NCI-H1105 treated with DMSO at 0.1 percent for 48 hours (cell line): Measurements from ENCODE around the gene SH2B3.

Experiments
- DNase-seq: peaks from one replicate; lab custom pipeline; 2025; lab: John Stamatoyannopoulos, UW

Gene SH2B3

DNA sequence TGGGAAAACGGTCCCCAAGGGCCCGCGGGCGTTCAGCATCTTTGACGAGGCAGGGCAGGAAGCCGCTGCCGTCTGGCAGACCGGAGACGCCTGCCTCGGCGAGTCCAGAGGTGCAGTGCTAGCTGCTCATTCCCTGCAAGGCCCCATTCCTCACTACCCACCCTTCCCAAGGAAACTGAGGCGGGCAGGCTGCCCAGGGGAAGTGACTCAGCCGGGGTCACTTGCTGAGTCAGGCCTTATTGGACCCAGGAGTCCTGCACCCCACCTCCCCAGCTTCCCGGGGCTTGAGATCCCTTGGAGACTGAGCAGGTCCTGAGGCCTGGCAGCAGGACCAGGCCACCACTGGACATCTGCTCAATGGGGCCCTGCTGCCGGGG lies 3.7 kb downstream of the SH2B3 start:
- DNase-seq, result no peak

DNA sequence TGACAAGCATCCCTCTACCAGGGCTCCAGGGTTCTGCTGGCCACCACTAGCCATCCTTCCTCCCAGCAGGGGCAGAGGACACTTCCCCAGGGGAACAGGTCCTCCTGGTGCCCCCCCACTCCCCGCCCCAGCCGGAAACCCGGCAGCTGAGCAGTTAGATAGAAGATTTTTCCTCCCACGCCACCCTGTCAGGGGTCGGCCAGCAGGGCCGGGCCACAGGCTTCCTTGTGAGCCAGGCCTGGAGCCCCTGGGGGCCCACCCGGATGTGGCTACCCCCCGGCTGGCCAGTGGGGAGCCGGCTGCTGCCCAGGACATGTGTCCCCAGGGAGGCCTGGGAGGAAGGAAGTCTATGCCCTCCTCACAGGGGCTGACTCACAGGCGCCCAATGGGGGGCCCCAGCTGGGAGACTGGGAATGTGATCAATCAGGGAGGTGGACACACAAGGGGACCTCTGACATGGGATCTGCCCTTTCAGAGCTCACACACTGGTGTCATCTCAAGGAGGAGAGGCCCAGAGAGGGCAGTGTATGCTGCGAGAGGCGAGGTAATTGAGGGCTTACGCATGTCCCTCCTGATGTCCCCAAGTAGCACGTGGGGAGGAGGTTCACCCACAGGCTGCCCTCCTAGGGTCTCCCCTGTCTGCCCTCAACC lies 4.2 kb downstream of the SH2B3 start:
- no peak for DNase-seq

DNA sequence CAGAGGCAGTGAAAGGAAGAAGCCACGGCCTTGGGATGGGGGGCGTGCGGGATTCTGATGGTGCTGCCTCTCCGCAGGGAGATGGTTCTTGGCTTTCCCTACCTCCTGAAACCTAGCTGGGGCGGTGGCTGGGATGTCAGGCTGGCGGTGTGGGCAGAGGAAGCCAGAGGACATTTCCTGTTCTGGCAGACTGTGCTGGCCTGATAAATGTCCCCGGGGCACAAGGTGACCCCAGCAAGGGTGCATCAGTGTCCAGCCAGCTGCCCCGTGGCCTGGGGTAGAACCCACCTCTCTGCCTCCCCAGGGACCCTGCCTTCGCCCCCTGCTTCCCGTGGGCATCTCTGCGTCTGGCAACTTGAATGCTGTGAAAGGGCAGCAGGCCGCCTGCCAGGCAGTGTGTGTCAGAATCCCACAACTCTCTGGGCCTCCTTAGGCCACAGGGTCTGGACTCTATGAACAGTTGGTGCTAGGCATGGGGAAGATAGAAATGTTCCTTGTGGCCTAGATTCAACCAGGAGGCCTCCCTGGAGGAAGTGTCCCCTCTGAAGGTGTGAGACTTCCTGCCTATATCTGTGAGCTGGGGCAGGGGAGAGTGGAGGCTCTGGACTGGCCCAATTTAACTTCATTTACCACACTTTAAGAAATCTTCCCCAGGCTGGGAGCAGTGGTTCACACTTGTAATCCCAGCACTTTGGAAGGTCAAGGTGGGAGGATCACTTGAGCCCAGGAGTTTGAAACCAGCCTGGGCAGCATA lies 4.9 kb downstream of the SH2B3 start:
- DNase-seq, result no peak

DNA sequence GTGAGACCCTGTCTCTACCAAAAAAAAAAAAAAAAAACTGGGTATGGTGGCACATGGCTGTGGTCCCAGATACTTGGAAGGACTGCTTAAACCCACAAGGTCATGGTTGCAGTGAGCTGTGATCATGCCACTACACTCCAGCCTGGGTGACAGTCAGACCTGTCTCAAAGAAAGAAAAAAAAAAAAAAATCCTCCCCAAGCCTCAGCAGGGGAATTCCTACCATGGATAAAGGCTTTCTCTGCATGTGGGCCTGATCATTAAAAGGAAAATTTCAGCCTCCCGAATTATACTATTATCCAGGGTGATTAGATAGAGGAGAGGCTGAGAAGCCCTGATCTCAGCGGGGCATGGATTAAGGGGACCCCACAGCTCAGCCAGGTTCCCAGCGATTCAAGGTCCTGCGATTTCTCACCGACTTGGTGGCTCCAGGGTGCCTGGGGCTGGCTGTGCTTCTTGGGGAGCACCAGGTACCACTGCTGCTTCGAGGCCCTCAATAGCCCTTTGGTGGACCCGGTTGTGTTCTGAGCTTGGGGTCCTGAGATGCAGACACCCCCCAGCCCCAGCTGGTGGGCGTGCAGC lies 5.6 kb downstream of the SH2B3 start:
- DNase-seq, result no peak

DNA sequence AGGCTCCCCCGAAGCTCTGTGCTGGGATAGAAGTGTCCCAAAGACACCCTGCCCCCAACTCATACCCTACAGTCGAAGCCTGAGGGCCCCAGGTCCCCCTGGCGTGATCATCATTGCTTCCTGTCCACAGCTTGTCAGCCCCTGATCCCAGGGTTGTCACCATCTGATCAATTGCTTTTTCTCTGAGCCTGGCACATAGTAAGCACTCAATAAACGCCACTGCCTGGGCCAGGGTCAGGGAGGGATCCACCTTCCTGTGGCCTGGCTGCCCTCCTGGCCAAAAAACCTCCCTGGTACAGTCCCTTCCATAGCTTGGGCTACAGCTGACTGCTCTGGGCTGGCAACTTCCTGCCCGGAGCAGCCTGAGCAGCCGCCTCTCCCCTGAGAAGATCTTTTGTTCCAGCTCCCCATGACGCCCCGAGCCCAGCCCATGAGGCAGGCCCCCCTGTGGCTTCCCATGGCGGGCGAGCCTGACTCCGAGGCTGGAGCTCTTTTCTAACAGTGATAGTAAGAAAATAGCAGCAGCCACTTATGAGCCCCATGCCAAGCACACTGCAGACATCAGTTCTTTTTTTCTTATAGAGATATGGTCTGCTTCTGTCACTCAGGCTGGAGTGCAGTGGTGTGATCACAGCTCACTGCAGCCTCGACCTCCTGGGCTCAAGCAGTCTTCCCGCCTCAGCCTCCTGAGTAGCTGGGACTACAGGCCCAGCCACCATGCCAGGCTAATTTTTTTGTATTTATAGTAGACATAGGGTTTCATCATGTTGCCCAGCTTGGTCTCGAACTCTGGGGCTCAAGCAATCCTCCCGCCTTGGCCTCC lies 6.5 kb downstream of the SH2B3 start:
- no peak for DNase-seq

DNA sequence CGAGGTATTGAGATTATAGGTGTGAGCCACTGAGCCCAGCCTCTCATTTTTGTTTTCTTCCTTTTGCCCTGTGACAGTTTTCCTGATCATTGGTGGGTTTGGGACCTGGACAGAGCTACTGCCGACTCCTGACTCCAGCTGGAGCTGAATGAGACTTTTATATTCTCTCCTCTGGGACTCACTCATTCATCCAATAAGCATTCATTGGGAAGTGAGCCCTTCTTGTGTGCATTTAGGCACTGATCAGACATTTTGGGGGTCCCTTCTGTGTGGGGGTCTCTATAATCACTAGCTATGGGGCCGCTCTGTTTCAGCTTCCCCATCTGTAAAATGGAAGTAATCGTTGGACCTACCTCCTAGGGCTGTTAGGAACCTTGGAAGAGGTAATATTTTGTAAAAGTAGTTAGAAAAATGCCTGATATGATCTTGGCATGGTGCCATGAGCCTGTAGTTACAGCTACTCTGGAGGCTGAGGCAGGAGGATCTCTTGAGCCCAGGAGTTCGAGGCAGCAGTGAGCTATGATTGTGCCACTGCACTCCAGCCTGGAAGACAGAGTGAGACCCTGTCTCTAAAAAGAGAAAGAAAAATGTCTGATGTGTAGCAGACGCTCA lies 7.2 kb downstream of the SH2B3 start:
- no peak for DNase-seq

DNA sequence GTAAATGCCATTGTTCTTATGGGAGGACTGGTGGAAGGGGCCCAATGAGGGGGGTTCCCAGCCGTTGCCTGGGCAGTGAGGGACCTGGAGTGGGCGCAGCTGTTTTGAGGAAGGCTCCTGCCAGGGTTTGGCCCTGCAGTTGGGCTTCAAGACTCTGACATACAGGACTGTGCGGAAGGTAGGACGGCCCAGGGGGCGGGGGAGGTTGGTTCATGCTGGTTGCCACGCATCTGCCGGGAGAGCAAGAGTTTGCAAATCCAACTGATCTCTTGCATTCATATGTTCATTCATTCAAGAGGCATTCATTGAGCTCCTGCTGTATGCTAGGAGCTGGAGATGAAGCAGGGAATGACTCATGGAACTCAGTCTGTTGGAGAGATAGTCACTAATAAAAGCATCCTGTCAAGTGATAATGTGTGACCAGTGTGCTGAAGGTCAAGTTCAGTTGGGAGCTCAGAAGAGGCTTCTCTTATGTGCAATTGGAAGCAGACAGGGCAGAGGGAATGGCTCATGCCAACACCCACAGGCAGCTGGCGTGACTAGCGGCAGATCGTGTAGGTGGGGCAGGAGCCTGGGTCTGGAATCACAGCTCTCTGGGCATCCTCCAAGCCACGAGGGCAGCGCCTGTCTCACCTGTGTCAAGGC lies 7.8 kb downstream of the SH2B3 start:
- DNase-seq, result no peak

DNA sequence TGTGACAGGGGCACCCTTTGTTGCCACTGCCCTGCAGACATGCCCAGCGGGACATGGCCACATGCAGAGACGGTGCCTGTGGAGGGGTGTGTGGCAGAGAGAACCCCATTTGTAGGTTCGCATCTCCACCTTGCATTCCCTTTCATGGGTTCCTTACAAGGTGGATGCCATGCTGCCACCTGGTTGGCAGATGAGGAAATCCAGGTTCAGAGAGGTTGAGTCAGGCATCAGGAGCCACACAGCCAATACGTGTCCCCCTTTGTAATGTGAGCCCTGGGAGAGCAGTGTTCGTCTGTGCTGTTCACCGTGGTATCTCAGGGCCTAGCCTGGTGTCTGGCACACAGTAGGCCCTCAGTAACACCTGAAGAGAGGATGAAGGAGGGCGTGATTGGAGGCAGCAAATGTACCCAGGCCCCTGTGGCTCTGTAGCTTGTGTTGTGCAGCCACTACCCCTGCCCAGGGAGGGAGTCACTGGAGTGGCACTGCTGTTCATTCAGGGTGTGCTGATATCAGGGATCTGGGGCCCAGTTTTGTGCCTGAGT lies 9.1 kb downstream of the SH2B3 start:
- DNase-seq, result no peak

DNA sequence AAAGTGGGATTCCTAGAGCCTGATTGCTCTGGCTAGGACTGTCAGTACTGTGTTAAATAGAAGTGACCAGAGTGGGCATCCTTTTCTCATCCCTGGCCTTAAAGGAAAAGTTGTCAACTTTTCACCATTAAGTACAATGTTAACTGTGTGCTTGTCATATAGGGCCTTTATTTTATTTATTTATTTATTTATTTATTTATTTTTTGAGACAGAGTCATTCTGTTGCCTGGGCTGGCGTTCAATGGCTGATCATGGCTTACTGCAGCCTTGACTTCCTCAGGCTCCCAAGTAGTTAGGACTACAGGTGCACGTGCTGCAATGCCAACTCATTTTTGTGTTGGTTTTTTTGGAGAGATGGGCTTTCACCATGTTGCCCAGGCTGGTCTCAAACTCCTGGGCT lies 11.6 kb downstream of the SH2B3 start:
- DNase-seq, result no peak

DNA sequence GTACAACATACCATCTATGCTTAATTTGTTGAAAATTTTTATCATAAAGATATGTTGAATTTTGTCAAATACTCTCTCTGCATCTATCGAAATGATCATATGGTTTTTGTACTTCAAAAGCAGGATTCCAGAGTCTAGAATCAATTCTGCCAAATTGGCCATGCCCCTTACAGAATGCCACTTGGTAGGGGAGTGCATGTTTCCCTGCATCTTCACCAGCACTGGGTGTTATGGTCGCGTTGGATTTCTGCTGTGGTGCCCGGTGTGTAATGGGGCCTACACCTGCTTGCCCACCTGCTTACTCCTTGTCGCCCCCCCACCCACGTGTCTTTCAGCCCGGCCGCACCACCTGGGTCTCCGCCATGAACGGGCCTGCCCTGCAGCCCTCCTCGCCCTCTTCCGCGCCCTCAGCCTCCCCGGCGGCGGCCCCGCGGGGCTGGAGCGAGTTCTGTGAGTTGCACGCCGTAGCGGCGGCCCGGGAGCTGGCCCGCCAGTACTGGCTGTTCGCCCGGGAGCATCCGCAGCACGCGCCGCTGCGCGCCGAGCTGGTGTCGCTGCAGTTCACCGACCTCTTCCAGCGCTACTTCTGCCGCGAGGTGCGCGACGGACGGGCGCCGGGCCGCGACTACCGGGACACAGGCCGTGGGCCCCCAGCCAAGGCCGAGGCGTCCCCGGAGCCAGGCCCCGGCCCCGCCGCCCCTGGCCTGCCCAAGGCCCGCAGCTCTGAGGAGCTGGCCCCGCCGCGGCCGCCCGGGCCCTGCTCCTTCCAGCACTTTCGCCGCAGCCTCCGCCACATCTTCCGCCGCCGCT lies 12.3 kb downstream of the SH2B3 start:
- no peak for DNase-seq

DNA sequence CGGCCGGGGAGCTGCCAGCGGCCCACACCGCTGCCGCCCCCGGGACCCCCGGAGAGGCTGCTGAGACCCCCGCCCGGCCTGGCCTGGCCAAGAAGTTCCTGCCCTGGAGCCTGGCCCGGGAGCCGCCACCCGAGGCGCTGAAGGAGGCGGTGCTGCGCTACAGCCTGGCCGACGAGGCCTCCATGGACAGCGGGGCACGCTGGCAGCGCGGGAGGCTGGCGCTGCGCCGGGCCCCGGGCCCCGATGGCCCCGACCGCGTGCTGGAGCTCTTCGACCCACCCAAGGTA lies 12.8 kb downstream of the SH2B3 start:
- DNase-seq, result no peak

DNA sequence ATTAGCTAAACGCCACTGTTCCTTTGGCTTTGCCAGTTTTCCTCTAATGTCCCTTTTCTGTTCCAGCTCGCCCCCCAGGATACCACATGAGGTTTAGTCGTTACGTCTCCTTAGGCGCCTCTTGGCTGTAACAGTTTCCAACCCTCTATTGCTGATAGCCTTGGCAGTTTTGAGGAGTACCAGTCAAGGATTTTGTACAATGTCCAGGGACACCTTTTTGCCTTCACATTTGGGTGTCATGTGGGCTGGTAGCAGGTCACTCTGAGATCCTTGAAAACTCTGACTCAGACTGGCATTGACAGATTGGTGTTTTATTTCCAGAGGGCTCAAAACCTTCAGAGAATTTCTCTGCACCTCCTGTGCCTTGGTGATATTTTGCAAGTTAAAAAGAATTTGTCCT lies 14.1 kb downstream of the SH2B3 start:
- no peak for DNase-seq

DNA sequence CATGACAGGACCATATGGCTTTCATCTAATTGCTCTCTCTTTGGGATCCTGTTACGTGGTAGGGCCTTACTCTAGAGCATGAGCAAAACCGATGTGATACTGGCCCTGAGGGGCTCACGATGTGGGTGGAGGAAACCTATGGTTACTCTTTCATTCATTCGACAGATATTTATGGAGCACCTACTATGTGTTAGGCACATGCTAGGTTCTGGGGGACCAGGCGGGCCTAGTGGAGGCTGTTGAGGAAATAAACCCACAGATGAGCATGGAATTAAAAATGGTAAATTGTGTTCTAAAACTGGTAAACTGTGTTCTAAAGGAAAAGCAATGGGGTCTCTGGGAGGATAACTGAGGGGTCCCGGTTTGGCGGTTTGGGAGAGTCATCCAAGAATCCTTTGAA lies 14.8 kb downstream of the SH2B3 start:
- DNase-seq, result no peak

DNA sequence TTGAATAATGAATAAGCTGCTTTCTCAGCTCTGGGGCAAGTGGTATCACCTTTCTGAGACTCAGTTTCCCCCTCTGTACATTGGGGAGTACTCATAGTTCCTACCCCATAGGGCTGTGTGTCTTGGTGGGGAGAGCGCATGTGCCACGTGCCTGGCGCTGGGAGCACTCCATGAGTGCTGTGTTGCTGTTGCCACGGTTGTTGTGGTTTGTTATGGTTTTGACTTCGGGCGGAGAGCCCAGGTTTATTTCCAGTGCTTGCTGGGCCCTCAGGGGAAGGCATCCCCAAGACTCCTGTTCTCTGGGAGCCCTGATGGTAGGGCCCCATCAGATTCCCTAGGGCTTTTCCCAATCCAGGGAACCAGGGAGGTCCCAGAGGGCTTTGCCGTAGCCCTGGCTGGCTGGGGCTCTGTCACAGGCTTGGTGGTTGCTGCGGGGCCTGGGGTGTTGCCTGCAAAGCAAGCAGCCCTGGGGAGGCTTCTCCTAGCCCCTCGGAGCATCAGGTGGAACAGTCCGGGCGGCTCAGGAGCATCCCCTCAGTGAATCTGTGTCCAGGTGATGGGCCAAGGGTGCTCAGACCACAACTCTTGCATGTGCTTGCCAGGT lies 18.6 kb downstream of the SH2B3 start:
- DNase-seq, result no peak

DNA sequence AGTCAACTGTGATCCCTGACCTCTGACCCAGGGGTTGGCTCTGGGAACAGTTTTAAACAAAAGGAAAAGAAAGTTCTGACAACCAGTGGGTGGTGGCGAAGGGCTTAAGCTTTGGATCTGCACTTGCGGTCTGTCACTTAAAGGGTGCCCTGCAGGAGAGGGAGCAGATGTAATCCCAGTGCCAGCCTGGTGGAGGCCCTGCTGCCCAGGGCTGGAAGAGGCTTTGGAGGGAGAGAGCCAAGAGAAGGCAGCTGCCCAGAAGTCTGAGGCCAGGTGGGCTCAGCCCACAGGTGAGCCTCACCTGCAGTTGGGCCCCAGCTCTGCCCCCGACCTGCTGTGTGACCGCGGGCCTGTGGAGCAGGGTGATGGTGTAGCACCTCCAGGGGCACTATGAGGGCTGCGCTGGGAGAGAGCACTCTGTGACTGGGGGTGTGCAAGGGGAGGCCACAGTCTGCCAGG lies 19.1 kb downstream of the SH2B3 start:
- no peak for DNase-seq

DNA sequence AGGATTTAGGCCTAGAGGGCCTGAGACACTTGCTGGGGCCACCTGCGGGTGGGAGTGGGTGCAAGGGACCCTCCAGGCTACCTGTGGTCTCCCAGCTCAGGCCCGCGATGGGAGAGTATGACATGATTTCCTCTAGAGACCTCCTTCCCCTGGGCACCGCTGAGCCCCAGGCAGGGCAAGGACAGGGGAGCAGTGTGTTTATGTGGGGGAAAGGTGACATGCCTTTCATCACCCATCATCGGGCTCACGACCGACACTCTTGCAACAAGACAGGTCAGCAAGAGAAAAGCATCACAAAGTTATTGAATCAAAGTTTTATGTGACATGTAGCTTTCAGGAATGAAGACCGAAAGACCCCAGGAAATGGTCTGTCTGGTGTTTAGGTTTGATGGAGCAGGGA lies 19.9 kb downstream of the SH2B3 start:
- DNase-seq, result no peak

DNA sequence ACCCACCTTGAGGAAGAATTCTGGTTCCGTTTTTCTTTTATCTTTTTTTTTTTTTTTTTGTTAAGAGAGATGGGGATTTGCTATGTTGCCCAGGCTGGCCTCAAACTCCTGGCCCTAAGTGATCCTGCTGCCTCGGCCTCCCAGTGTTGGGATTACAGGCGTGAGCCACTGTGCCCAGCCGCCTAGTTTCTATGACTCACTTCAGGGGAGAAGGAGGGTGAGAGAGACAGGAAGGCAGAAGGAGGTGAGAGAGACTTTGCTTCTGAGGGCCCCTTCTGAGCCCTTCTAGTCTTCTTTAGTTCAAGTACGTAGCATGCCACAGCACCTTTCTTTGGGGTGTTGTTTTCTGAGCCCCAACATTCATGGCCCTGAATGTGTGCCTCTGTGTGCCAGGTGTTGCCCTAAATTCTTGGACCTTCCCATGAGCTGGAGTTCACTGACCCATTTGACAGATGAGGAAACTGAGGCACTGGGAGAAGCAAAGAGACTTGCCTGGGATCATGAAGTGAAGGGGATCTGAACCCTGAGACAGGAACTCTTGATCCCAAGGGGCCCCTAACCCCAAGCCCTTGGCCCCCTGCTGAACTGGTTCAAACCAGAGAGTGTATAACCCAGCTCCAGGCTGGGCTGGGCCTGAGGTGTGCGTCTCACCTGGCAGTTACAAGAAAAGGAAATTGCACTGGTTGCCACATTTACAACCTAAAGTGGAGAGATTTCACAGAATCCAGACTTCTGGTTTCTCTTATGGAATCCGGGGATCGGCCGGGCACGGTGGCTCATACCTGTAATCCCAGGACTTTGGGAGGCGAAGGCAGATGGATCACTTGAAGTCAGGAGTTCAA lies 20.8 kb downstream of the SH2B3 start:
- DNase-seq, result no peak

DNA sequence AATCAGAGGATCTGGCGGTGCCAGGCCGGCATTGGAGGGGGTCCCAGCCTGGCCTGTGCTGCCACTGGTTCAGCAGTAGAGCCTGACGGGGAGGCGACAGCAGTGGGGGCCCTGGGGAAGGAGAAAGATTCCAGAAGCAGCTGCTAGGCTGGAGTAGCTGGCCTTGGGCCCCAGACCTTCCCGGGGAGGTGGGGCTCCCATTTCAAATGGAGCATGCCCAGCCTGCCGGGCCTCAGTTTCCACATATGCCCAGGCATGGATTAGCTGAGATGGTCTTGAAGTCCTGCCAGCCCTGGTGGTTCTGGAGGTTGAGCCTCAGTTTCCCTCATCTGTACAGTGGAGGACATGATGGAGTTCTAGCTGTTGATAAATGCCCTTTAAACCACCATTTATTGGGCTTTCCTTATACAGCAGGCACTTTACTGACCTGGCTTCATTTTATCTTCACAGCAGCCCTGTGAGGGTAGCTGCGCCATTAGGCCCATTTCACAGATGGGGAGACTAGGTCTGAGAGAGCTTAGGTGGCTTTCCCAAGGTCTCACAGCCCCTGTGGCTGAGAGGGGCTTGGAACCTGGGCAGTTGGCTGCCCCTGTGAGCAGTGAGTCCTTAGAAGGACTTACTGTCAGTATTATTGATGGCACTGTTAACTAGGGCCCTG lies 21.8 kb downstream of the SH2B3 start:
- no peak for DNase-seq
